Measurements from ENCODE around the gene RP2.

The RP2 gene

GRCh38 chrX:46844913-46845312 lies 8.1 kb downstream of the RP2 start:
- H3K4me3 ChIP-seq (ENCODE audit: insufficient read length, low read depth), result no peak overlapping the region
- no peak for DNase-seq (ENCODE audit: low read depth, low spot score)
- peaks cover 6% of the 10 kb centered on the region; the same call in 1 of the 2 replicates for H3K9me3 ChIP-seq (ENCODE audit: insufficient read depth, low read length)
- H3K36me3 ChIP-seq (ENCODE audit: insufficient read depth, insufficient read length, low read length), result peaks cover 5% of the 10 kb centered on the region
- H3K4me1 ChIP-seq (ENCODE audit: insufficient read depth, insufficient read length), result no peaks in the 10 kb centered on the region
- no peaks in the 10 kb centered on the region for H3K27me3 ChIP-seq (ENCODE audit: insufficient read depth, insufficient read length)
- TF ChIP-seq YY1 (IDR thresholded peaks at IDR 0.05; ENCODE audit: insufficient read depth, insufficient read length), result no peak
- no peak for TF ChIP-seq ZNF274 (IDR thresholded peaks at IDR 0.05; ENCODE audit: low read depth, low read length)
- no peak for TF ChIP-seq SUZ12 (IDR thresholded peaks at IDR 0.05; ENCODE audit: extremely low read depth, insufficient read depth, insufficient read length)
- H3K9ac ChIP-seq (ENCODE audit: insufficient read length, low read depth), result no peak overlapping the region

- H3K36me3 ChIP-seq (ENCODE audit: insufficient read depth, insufficient read length, low read length), result peaks cover 14% of the 10 kb centered on the region
- H3K27me3 ChIP-seq (ENCODE audit: insufficient read depth, insufficient read length), result no peaks in the 10 kb centered on the region
- H3K9ac ChIP-seq (ENCODE audit: insufficient read length, low read depth), result no peak overlapping the region
- no peaks in the 10 kb centered on the region for H3K4me1 ChIP-seq (ENCODE audit: insufficient read depth, insufficient read length)
- no peak overlapping the region for H3K4me3 ChIP-seq (ENCODE audit: insufficient read length, low read depth)
- TF ChIP-seq YY1 (IDR thresholded peaks at IDR 0.05; ENCODE audit: insufficient read depth, insufficient read length) (no peak), SUZ12 (IDR thresholded peaks at IDR 0.05; ENCODE audit: extremely low read depth, insufficient read depth, insufficient read length) (no peak), ZNF274 (IDR thresholded peaks at IDR 0.05; ENCODE audit: low read depth, low read length) (no peak)
- peaks cover 6% of the 10 kb centered on the region; the same call in 1 of the 2 replicates for H3K9me3 ChIP-seq (ENCODE audit: insufficient read depth, low read length)
- no peak for DNase-seq (ENCODE audit: low read depth, low spot score)
Measured at GRCh38 chrX:46849933-46850332, 13.1 kb downstream of the RP2 start.

- no peak for TF ChIP-seq YY1 (IDR thresholded peaks at IDR 0.05; ENCODE audit: insufficient read depth, insufficient read length)
- H3K9me3 ChIP-seq (ENCODE audit: insufficient read depth, low read length), result peaks cover 6% of the 10 kb centered on the region; the same call in 1 of the 2 replicates
Measured at GRCh38 chrX:46850771-46851170, 13.9 kb downstream of the RP2 start.

GRCh38 chrX:46856483-46856882 lies 19.6 kb downstream of the RP2 start:
- DNase-seq (ENCODE audit: low read depth, low spot score), result no peak
- no peak overlapping the region for H3K4me3 ChIP-seq (ENCODE audit: insufficient read length, low read depth)
- H3K36me3 ChIP-seq (ENCODE audit: insufficient read depth, insufficient read length, low read length), result peaks cover 43% of the 10 kb centered on the region
- H3K9ac ChIP-seq (ENCODE audit: insufficient read length, low read depth), result no peak overlapping the region
- TF ChIP-seq SUZ12 (IDR thresholded peaks at IDR 0.05; ENCODE audit: extremely low read depth, insufficient read depth, insufficient read length) (no peak), ZNF274 (IDR thresholded peaks at IDR 0.05; ENCODE audit: low read depth, low read length) (no peak), YY1 (IDR thresholded peaks at IDR 0.05; ENCODE audit: insufficient read depth, insufficient read length) (no peak)
- no peaks in the 10 kb centered on the region for H3K27me3 ChIP-seq (ENCODE audit: insufficient read depth, insufficient read length)
- no peaks in the 10 kb centered on the region for H3K9me3 ChIP-seq (ENCODE audit: insufficient read depth, low read length)
- no peaks in the 10 kb centered on the region for H3K4me1 ChIP-seq (ENCODE audit: insufficient read depth, insufficient read length)

More at GRCh38 chrX:46850771-46851170, 13.9 kb downstream of the RP2 start:
- H3K36me3 ChIP-seq (ENCODE audit: insufficient read depth, insufficient read length, low read length), result peaks cover 19% of the 10 kb centered on the region
- H3K9ac ChIP-seq (ENCODE audit: insufficient read length, low read depth), result no peak overlapping the region
- no peaks in the 10 kb centered on the region for H3K27me3 ChIP-seq (ENCODE audit: insufficient read depth, insufficient read length)
- no peak for DNase-seq (ENCODE audit: low read depth, low spot score)
- H3K4me3 ChIP-seq (ENCODE audit: insufficient read length, low read depth), result no peak overlapping the region
- H3K4me1 ChIP-seq (ENCODE audit: insufficient read depth, insufficient read length), result no peaks in the 10 kb centered on the region

- Histone ChIP-seq H3K36me3 (ENCODE audit: insufficient read depth, insufficient read length, low read length) (peaks cover 28% of the 10 kb centered on the region), H3K9ac (ENCODE audit: insufficient read length, low read depth) (no peak overlapping the region), H3K4me3 (ENCODE audit: insufficient read length, low read depth) (no peak overlapping the region), H3K4me1 (ENCODE audit: insufficient read depth, insufficient read length) (no peaks in the 10 kb centered on the region), H3K27me3 (ENCODE audit: insufficient read depth, insufficient read length) (no peaks in the 10 kb centered on the region), H3K9me3 (ENCODE audit: insufficient read depth, low read length) (no peaks in the 10 kb centered on the region)
- TF ChIP-seq ZNF274 (IDR thresholded peaks at IDR 0.05; ENCODE audit: low read depth, low read length), result no peak
- TF ChIP-seq YY1 (IDR thresholded peaks at IDR 0.05; ENCODE audit: insufficient read depth, insufficient read length), result no peak
- no peak for TF ChIP-seq SUZ12 (IDR thresholded peaks at IDR 0.05; ENCODE audit: extremely low read depth, insufficient read depth, insufficient read length)
- DNase-seq (ENCODE audit: low read depth, low spot score), result no peak
Measured at GRCh38 chrX:46860557-46860956, 23.7 kb downstream of the RP2 start.

- H3K4me3 ChIP-seq (ENCODE audit: insufficient read length, low read depth), result no peak overlapping the region
- peaks cover 34% of the 10 kb centered on the region for H3K36me3 ChIP-seq (ENCODE audit: insufficient read depth, insufficient read length, low read length)
- no peak for DNase-seq (ENCODE audit: low read depth, low spot score)
- H3K9me3 ChIP-seq (ENCODE audit: insufficient read depth, low read length), result no peaks in the 10 kb centered on the region
- H3K27me3 ChIP-seq (ENCODE audit: insufficient read depth, insufficient read length), result no peaks in the 10 kb centered on the region
- H3K4me1 ChIP-seq (ENCODE audit: insufficient read depth, insufficient read length), result no peaks in the 10 kb centered on the region
- TF ChIP-seq SUZ12 (IDR thresholded peaks at IDR 0.05; ENCODE audit: extremely low read depth, insufficient read depth, insufficient read length) (no peak), ZNF274 (IDR thresholded peaks at IDR 0.05; ENCODE audit: low read depth, low read length) (no peak), YY1 (IDR thresholded peaks at IDR 0.05; ENCODE audit: insufficient read depth, insufficient read length) (no peak)
- H3K9ac ChIP-seq (ENCODE audit: insufficient read length, low read depth), result no peak overlapping the region
Measured at GRCh38 chrX:46863072-46863471, 26.2 kb downstream of the RP2 start.

- Histone ChIP-seq H3K9ac (ENCODE audit: insufficient read length, low read depth) (no peak overlapping the region), H3K9me3 (ENCODE audit: insufficient read depth, low read length) (no peaks in the 10 kb centered on the region), H3K27me3 (ENCODE audit: insufficient read depth, insufficient read length) (no peaks in the 10 kb centered on the region), H3K4me3 (ENCODE audit: insufficient read length, low read depth) (no peak overlapping the region), H3K4me1 (ENCODE audit: insufficient read depth, insufficient read length) (no peaks in the 10 kb centered on the region), H3K36me3 (ENCODE audit: insufficient read depth, insufficient read length, low read length) (peaks cover 29% of the 10 kb centered on the region)
- DNase-seq (ENCODE audit: low read depth, low spot score), result no peak
- TF ChIP-seq YY1 (IDR thresholded peaks at IDR 0.05; ENCODE audit: insufficient read depth, insufficient read length), result no peak
- no peak for TF ChIP-seq SUZ12 (IDR thresholded peaks at IDR 0.05; ENCODE audit: extremely low read depth, insufficient read depth, insufficient read length)
- TF ChIP-seq ZNF274 (IDR thresholded peaks at IDR 0.05; ENCODE audit: low read depth, low read length), result no peak
Measured at GRCh38 chrX:46864606-46865005, 27.8 kb downstream of the RP2 start.

- no peak overlapping the region for H3K4me3 ChIP-seq (ENCODE audit: insufficient read length, low read depth)
- no peak overlapping the region for H3K9ac ChIP-seq (ENCODE audit: insufficient read length, low read depth)
- H3K9me3 ChIP-seq (ENCODE audit: insufficient read depth, low read length), result no peaks in the 10 kb centered on the region
- TF ChIP-seq ZNF274 (IDR thresholded peaks at IDR 0.05; ENCODE audit: low read depth, low read length), result no peak
- TF ChIP-seq YY1 (IDR thresholded peaks at IDR 0.05; ENCODE audit: insufficient read depth, insufficient read length), result no peak
- TF ChIP-seq SUZ12 (IDR thresholded peaks at IDR 0.05; ENCODE audit: extremely low read depth, insufficient read depth, insufficient read length), result no peak
- H3K36me3 ChIP-seq (ENCODE audit: insufficient read depth, insufficient read length, low read length), result peaks cover 23% of the 10 kb centered on the region
- DNase-seq (ENCODE audit: low read depth, low spot score), result no peak
- H3K27me3 ChIP-seq (ENCODE audit: insufficient read depth, insufficient read length), result no peaks in the 10 kb centered on the region
- no peaks in the 10 kb centered on the region for H3K4me1 ChIP-seq (ENCODE audit: insufficient read depth, insufficient read length)
Measured at GRCh38 chrX:46865281-46865680, 28.4 kb downstream of the RP2 start.

Data from NT2/D1 (cell line).